GM21576 (cell line): ENCODE data around the gene PARP3.
"Not testable (repeated sequence)": the region's sequence is repeated elsewhere in the genome, so short reads cannot be mapped to it uniquely, and the experiment has no call there.

ENCODE experiments used
- ATAC-seq: cut with Tn5 transposase; IDR thresholded peaks from one replicate; pipeline ENCODE4 v1.9.1; 2021; ENCODE audit warnings: mild to moderate bottlenecking, moderate library complexity; ENCODE audit not compliant: unreplicated experiment

The PARP3 gene

GRCh38 chr3:51941798-51942602 is at the start of gene PARP3, which contains the start of gene RRP9:
PARP3 (plus strand) TSS chr3:51942363; CDS start chr3:51943356, 993 bp downstream.
RRP9 (minus strand) TSS chr3:51941904; CDS start chr3:51941867, 37 bp downstream.
- peak; percentile 90 for ATAC-seq

- no peak for ATAC-seq
Measured at GRCh38 chr3:51894391-51894790, 47.8 kb upstream of the PARP3 start.

- no peak for ATAC-seq
Measured at GRCh38 chr3:51894939-51895338, 47.2 kb upstream of the PARP3 start.

GRCh38 chr3:51896607-51897305 is 45.4 kb upstream of the PARP3 start:
- ATAC-seq = no peak

- no peak for ATAC-seq
Measured at GRCh38 chr3:51897391-51897790, 44.8 kb upstream of the PARP3 start.

- ATAC-seq = not testable (repeated sequence)
Measured at GRCh38 chr3:51900043-51900442, 42.1 kb upstream of the PARP3 start.

GRCh38 chr3:51902361-51902760 is 39.8 kb upstream of the PARP3 start:
- ATAC-seq = not testable (repeated sequence)

GRCh38 chr3:51904034-51904823 is 37.9 kb upstream of the PARP3 start:
- ATAC-seq = no peak

GRCh38 chr3:51908026-51908425 is 34.1 kb upstream of the PARP3 start:
- no peak for ATAC-seq

- ATAC-seq = no peak
Measured at GRCh38 chr3:51916418-51916817, 25.7 kb upstream of the PARP3 start.

- no peak for ATAC-seq
Measured at GRCh38 chr3:51921081-51921578, 21.0 kb upstream of the PARP3 start.

GRCh38 chr3:51927061-51927977 is 14.8 kb upstream of the PARP3 start:
- no peak for ATAC-seq

- no peak for ATAC-seq
Measured at GRCh38 chr3:51928438-51928837, 13.7 kb upstream of the PARP3 start.

GRCh38 chr3:51928981-51929380 is 13.2 kb upstream of the PARP3 start:
- ATAC-seq = not testable (repeated sequence)

- ATAC-seq = no peak
Measured at GRCh38 chr3:51929420-51930003, 12.7 kb upstream of the PARP3 start.

GRCh38 chr3:51930439-51930838 is 11.7 kb upstream of the PARP3 start:
- no peak for ATAC-seq

- no peak for ATAC-seq
Measured at GRCh38 chr3:51931756-51932155, 10.4 kb upstream of the PARP3 start.

GRCh38 chr3:51932471-51933370 is 9.4 kb upstream of the PARP3 start:
- ATAC-seq = no peak
